Endothelial cell of umbilical vein (primary cell): ENCODE measurements around the gene ANKRD44. TPM values are rescaled to one million over a fixed set of nuclear protein-coding genes. Genes with fewer than 3 reads are reported as not detected.

Experiments
- BruUV-seq: library from RNA; stranded (reverse); fragments of 400-500 nt; replicated peaks from 2 replicates; lab custom pipeline; 2021; lab: Mats Ljungman, UMichigan
- CTCF ChIA-PET: fragments of 300-600, 350-600 bp; sonication (Branson Sonifier 250); formaldehyde crosslinking; loops from one replicate; lab custom pipeline; 2021; ENCODE audit warnings: antibody characterized with exemption, inconsistent platforms; lab: Charles Lee
- POLR2A ChIA-PET: fragments of 300-600, 350-600 bp; sonication (Branson Sonifier 250); formaldehyde crosslinking; loops from one replicate; lab custom pipeline; 2021; ENCODE audit warnings: antibody characterized with exemption, inconsistent platforms; lab: Charles Lee
- DNase-seq: peaks from one replicate; pipeline ENCODE4 v3.0.0-alpha.2; 2011; ENCODE audit warnings: low read depth, low spot score
- FAIRE-seq: peaks from 2 replicates; lab custom pipeline; 2011; peaks lifted over from hg19 to GRCh38; lab: Jason Lieb, UNC
- H2AFZ ChIP-seq: 2 replicates; pipeline ENCODE4 v1.6.0; 2012; ENCODE audit warnings: low read depth, low read length, control low read depth, inconsistent platforms
- H3K27ac ChIP-seq: 2 replicates; pipeline ENCODE4 v1.5.1; 2011; ENCODE audit warnings: low read depth, mild to moderate bottlenecking, control low read depth, low read length, moderate library complexity; ENCODE audit not compliant: insufficient read depth
- H3K27me3 ChIP-seq, 2 experiments: 2 replicates each; pipeline versions ENCODE4 v1.6.0 to v1.6.1; 2011; ENCODE audit warnings: low read length in 2 of 2, mixed read lengths in 1 of 2; ENCODE audit not compliant: control insufficient read depth in 2 of 2, insufficient read depth in 2 of 2
- H3K36me3 ChIP-seq, 2 experiments: 2 replicates in 1 of 2; 3 replicates in 1 of 2; pipeline ENCODE4 v1.5.1; 2011; ENCODE audit warnings: low read length in 2 of 2, mild to moderate bottlenecking in 1 of 2, moderate library complexity in 1 of 2; ENCODE audit not compliant: control insufficient read depth in 2 of 2, insufficient read depth in 2 of 2; ENCODE audit errors: extremely low read depth in 1 of 2
- H3K4me1 ChIP-seq: 3 replicates; pipeline ENCODE4 v1.5.1; 2011; ENCODE audit warnings: mild to moderate bottlenecking, low read length; ENCODE audit not compliant: control insufficient read depth, insufficient read depth; ENCODE audit errors: extremely low read depth
- H3K4me2 ChIP-seq: 2 replicates; pipeline ENCODE4 v1.6.1; 2011; ENCODE audit warnings: low read length, control low read depth, mixed read lengths; ENCODE audit not compliant: insufficient read depth
- H3K4me3 ChIP-seq, 3 experiments: fragments of 200-600 bp in 1 of 3; sonication (generic), shearing (Covaris generic) in 1 of 3; replicated peaks in 1 of 3; 2 replicates each; pipeline ENCODE4 v1.5.1; 2011 to 2016; ENCODE audit warnings: control low read depth in 3 of 3, low read length in 3 of 3, mild to moderate bottlenecking in 2 of 3, inconsistent platforms in 1 of 3, low read depth in 1 of 3, moderate library complexity in 1 of 3; ENCODE audit not compliant: insufficient read depth in 1 of 3
- H3K79me2 ChIP-seq: 2 replicates; pipeline ENCODE4 v1.6.0; 2012; ENCODE audit warnings: low read length, inconsistent platforms; ENCODE audit not compliant: control insufficient read depth, insufficient read depth
- H3K9ac ChIP-seq: replicated peaks from 2 replicates; pipeline ENCODE3; 2011; ENCODE audit warnings: low read length, control low read depth; ENCODE audit not compliant: insufficient read depth; ENCODE audit errors: extremely low read depth
- H3K9me1 ChIP-seq: replicated peaks from 3 replicates; pipeline ENCODE4 v1.6.0; 2011; ENCODE audit warnings: mild to moderate bottlenecking, low read length; ENCODE audit not compliant: control insufficient read depth, insufficient read depth; ENCODE audit errors: extremely low read depth
- H3K9me3 ChIP-seq: replicated peaks from 2 replicates; pipeline ENCODE4 v1.5.1; 2012; ENCODE audit warnings: low read length, inconsistent platforms; ENCODE audit not compliant: control insufficient read depth, insufficient read depth
- H4K20me1 ChIP-seq: replicated peaks from 2 replicates; pipeline ENCODE3; 2011; ENCODE audit warnings: mild to moderate bottlenecking, low read length; ENCODE audit not compliant: control insufficient read depth, insufficient read depth; ENCODE audit errors: extremely low read depth
- FOS ChIP-seq: IDR thresholded peaks from 2 replicates; pipeline ENCODE4 v1.6.1; 2011; ENCODE audit warnings: mild to moderate bottlenecking, low read length, moderate library complexity, borderline replicate concordance; ENCODE audit not compliant: insufficient read depth
- GATA2 ChIP-seq: IDR thresholded peaks from 2 replicates; pipeline ENCODE4 v1.7.0; 2011; ENCODE audit warnings: low read depth, mild to moderate bottlenecking, moderate library complexity, mixed read lengths, low read length; ENCODE audit not compliant: insufficient read length, insufficient read depth
- JUN ChIP-seq: IDR thresholded peaks from 2 replicates; pipeline ENCODE4 v1.6.1; 2011; ENCODE audit warnings: borderline replicate concordance, low read depth; ENCODE audit not compliant: insufficient read length, insufficient read depth
- POLR2A ChIP-seq: IDR thresholded peaks from 2 replicates; pipeline ENCODE4 v1.6.1; 2012; ENCODE audit warnings: low read depth, mild to moderate bottlenecking, control low read depth, low read length
- POLR2AphosphoS5 ChIP-seq: IDR thresholded peaks from 2 replicates; pipeline ENCODE4 v1.6.1; 2012; ENCODE audit warnings: low read depth, mild to moderate bottlenecking, control low read depth, low read length, moderate library complexity; ENCODE audit not compliant: insufficient read depth
- dilution Hi-C: fragments of 300-500 bp; cut with MboI; formaldehyde crosslinking; loops from one replicate; pipeline ENCODE4 v1.15.0; 2019; ENCODE audit warnings: low sequenced_read_pairs; ENCODE audit not compliant: extremely low pct_ligation_motif_present
- intact Hi-C: fragments of 100-400 bp; cut with micrococcal nuclease; formaldehyde crosslinking; loops from one replicate; pipeline ENCODE4 v1.10.0; 2022
- polyA plus RNA-seq, 4 experiments: library from polyadenylated mRNA; depleted of rRNA in 3 of 4; stranded (reverse) in 3 of 4; unstranded in 1 of 4; fragments of >200 nt; gene quantifications; 2 replicates each; pipeline versions ENCODE4 v1.2.1 to v1.2.3, GENCODE V29; 2011 to 2012; ENCODE audit warnings: missing spikeins in 1 of 4
- total RNA-seq: library from RNA; stranded (reverse); gene quantifications from 2 replicates; pipeline ENCODE4 v1.2.3, GENCODE V29; 2021
- TF ChIP-seq, protein P1 (sequence below): IDR thresholded peaks from 2 replicates; pipeline ENCODE4 v1.6.1; 2011; ENCODE audit not compliant: insufficient read depth, insufficient read length

ANKRD44 gene
- total and polyA plus RNA-seq, 2 donors (not counting 3 experiments of a cell fraction or from before 2014, with no cell fraction given): 3.4 to 6.1 TPM

DNA sequence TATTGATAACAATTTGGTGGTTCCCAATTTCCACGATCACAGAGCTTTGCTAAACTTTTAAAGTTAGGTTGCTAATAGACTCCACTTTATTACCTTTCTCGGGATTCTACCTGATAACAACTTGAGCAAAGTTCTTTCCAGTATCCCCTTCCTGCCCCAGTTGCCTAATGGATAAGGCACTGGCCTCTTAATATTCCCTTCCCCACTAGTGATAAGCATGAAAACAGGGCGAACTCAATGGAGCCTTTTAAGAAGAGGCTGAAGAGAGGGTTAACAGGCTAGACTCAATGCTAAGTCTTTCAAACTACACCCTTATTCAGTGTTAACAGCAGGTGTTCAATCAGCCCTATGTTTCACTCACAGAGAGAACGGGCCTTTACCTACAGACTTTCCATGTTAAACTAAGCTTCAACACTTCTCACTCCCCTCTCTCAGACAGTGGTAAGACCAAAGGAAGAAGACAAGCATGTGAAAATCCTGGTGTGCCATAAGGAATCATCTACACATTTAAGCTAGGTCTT, 75.8 kb downstream of the ANKRD44 start:
- ChIA-PET CTCF (no interaction called here), POLR2A (no interaction called here)
- Histone ChIP-seq H4K20me1 (no peaks in the 10 kb centered on the region), H3K9me1 (no peaks in the 10 kb centered on the region), H3K9me3 (no peaks in the 10 kb centered on the region), H3K27me3 (no peaks in the 10 kb centered on the region), H3K9ac (no peak overlapping the region), H3K4me1 (no peaks in the 10 kb centered on the region), H3K4me2 (no peak overlapping the region), H3K27ac (no peak overlapping the region), H3K79me2 (no peaks in the 10 kb centered on the region), H3K4me3 (no peak overlapping the region), H3K36me3 (no peaks in the 10 kb centered on the region), H2AFZ (no peak overlapping the region)
- no TSS peak for BruUV-seq
- dilution Hi-C loops (no loop called here), intact Hi-C loops (no loop called here)
- TF ChIP-seq POLR2A: no peak
- TF ChIP-seq, protein P1, sequence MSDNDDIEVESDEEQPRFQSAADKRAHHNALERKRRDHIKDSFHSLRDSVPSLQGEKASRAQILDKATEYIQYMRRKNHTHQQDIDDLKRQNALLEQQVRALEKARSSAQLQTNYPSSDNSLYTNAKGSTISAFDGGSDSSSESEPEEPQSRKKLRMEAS: no peak
- no peak for FAIRE-seq
- DNase-seq: no peak

DNA sequence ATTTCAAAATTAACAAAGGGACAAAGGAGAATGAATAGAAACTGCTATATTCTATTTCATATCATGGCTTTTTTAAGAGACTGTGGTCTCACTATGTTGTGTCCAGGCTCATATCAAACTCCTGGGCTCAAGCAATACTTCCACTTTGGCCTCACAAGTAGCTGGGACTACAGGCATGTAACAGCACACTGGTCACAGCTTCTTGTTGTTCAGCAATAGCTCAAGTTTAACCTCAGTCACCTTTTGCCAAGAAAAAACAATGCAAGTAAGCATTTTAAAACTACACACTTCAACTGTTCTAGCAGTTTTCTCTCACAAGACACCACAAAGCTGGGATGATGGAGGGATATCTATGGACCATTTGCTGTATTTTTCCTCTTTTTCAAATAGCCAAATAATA, 77.1 kb downstream of the ANKRD44 start:
- H3K79me2 ChIP-seq: no peaks in the 10 kb centered on the region
- no peak for DNase-seq
- H3K4me2 ChIP-seq: no peak overlapping the region
- H3K27me3 ChIP-seq: no peaks in the 10 kb centered on the region
- no peak overlapping the region for H3K4me3 ChIP-seq
- no peaks in the 10 kb centered on the region for H4K20me1 ChIP-seq
- no peak overlapping the region for H2AFZ ChIP-seq
- no peak for TF ChIP-seq POLR2AphosphoS5
- no peak for TF ChIP-seq FOS
- no peak for TF ChIP-seq GATA2
- no peak for TF ChIP-seq JUN
- TF ChIP-seq POLR2A: no peak
- intact Hi-C loops (no loop called here), dilution Hi-C loops (no loop called here)
- no TSS peak for BruUV-seq
- no peak overlapping the region for H3K9ac ChIP-seq
- no peak for FAIRE-seq
- H3K36me3 ChIP-seq: no peaks in the 10 kb centered on the region
- CTCF ChIA-PET: no interaction called here
- H3K9me3 ChIP-seq: no peaks in the 10 kb centered on the region
- POLR2A ChIA-PET: no interaction called here
- H3K27ac ChIP-seq: no peak overlapping the region
- H3K4me1 ChIP-seq: no peaks in the 10 kb centered on the region
- H3K9me1 ChIP-seq: no peaks in the 10 kb centered on the region
